UCSD-AML1 (cell line): Measurements from ENCODE around the gene RTEL1.
"Not testable (repeated sequence)": the region's sequence is repeated elsewhere in the genome, so short reads cannot be mapped to it uniquely, and the experiment has no call there.

Experiments used
- DNase-seq: peaks from one replicate; lab custom pipeline; 2025; ENCODE audit not compliant: unreplicated experiment; lab: John Stamatoyannopoulos, UW

Gene RTEL1

DNA sequence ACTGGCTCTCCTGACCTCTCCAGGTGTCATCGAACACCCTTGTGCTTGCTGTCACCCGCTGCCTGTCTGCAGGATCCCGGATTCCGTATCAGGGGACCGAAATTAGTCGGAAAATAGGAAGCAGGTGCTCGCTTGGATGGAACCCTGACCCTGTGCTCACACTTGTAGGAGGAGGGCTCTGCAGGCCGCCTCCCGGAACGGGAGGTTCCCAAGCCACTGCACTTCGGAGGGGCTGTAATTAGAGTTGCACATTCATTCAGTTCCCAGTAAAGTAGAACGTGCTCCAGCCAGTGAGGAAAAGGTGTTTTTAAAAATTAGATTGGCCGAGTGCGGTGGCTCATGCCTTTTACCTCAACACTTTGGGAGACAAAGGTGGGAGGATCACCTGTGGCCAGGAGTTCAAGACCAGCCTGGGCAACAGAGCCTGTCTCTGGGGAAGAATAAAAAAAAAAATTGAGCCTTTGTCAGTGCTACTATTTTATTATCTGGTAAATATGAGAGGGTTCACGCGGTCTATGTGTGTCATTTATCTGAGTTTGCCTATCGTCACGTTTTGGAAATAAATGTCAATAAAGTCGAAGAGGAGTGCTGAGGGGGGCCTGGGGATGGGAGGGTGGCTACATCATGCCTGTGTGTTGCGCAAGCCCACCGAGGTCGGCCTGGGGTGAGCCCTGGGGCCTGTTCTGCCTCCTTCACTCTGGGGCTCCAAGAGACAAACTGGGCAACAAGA is 29.7 kb upstream of the RTEL1 start:
- peak; percentile 80 for DNase-seq

DNA sequence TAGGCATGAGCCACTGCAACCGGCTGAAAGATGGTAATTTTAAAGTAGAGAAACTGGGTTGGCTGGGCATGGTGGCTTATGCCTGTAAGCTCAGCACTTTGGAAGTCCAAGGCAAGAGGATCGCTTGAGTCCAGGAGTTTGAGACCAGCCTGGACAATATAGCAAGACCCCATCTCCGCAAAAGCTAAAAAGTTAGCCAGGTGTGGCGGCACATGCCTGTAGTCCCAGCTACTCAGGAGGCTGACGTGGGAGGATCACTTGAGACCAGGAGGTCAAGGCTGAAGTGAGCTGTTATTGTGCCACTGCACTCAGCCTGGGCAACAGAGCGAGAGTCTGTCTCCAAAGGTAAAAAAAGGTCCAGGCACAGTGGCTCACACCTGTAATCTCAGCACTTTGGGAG is 27.2 kb upstream of the RTEL1 start:
- not testable (repeated sequence) for DNase-seq

DNA sequence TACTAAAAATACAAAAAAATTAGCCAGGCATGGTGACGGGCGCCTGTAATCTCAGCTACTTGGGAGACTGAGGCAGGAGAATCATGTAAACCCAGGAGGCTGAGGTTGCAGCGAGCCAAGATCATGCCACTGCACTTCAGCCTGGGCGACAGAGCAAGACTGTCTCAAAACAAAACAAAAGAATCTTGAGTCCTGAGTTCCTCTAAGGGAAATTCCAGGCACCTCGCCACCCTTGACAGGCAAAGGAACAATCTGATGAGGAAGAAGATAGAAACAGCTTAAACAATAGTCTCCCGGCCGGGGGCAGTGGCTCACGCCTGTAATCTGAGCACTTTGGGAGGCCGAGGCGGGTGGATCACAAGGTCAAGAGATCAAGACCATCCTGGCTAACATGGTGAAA is 26.7 kb upstream of the RTEL1 start:
- DNase-seq = not testable (repeated sequence)

DNA sequence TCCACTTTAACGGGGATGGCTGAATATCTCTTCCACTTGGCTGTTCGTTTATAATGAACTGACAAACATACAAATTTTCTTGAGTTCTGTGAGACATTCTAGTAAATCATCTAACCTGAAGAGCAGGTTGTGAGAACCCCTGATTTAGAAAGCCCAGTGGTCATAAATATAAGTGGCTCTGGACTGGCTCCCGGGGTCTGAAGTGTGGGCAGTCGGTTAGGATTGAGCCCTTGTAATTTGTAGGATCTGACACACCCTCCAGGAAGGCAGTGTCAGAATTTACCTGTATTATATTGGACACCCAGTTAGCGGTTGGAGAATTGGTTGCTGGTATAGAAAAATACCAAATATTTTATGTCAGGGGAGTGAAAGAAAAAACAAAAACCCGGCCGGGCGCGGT is 24.4 kb upstream of the RTEL1 start:
- DNase-seq = no peak

DNA sequence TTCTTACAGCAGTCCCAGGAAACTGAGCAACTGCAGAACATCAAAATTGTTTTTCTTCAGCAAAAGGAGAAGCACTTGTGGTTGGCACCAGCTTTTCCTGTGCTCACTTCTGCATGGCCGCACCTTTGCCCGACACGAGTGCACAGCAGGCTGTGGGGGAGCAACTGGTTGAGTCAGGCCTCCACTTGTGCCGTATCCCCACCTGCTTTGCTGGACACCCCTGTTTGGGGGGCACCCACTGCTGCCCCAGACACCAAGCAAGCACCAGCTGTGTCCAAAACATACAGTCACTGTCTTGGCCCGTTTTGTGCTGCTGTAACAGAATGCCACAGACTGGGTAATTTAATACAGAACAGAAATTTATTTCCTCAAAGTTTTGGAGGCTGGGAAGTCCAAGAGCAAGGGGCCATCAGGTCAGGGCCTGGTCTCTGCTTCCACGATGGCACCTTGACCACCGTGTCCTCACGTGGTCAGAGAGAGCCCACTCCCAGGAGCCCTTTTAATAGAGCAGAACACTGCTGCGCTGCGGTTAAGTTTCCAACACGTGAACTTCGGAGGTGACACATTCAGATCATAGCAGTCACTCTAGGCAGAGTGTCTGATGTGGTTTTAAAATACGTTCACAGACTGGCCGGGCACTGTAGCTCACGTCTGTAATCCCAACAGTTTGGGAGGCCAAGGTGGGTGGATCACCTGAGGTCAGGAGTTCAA is 22.5 kb upstream of the RTEL1 start:
- DNase-seq = peak; percentile 58

DNA sequence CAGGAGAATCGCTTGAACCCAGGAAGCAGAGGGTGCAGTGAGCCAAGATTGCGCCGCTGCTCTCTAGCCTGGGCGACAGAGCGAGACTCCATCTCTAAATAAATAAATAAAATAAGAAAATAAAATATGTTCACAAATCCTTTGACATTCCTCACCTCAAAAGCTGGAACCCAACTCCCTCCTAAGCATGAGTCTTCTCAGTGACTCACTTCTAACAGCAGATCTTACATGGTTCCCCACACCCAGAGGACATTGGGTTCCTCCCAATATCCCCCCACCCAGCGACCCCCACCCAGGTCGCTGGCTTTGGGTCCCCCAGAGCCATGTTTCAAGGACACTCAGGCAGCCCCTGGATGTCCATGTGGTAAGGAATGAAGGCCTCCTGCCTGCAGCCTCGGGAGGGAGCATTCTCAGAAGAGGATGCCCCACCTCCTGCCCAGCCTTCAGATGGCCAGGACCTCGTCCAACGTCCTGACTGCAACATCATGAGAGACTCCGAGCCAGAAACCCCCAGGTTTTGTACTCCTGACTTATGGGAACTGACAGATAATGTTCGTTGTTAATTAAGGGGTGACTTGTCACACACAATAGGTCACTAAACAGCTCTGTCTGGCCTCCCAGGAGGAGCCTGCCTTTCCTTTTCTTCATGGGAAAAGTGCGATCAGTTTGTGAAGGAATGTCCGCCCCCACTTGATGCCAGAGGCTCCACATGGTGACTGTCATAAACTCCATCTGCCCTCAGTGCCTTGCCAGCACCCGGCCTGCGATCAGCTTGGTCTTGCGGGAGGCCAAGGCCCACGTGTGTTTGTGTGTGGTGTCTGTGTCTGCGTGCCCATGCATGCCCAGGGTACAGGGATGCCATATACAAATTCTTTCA is 21.1 kb upstream of the RTEL1 start:
- no peak for DNase-seq

DNA sequence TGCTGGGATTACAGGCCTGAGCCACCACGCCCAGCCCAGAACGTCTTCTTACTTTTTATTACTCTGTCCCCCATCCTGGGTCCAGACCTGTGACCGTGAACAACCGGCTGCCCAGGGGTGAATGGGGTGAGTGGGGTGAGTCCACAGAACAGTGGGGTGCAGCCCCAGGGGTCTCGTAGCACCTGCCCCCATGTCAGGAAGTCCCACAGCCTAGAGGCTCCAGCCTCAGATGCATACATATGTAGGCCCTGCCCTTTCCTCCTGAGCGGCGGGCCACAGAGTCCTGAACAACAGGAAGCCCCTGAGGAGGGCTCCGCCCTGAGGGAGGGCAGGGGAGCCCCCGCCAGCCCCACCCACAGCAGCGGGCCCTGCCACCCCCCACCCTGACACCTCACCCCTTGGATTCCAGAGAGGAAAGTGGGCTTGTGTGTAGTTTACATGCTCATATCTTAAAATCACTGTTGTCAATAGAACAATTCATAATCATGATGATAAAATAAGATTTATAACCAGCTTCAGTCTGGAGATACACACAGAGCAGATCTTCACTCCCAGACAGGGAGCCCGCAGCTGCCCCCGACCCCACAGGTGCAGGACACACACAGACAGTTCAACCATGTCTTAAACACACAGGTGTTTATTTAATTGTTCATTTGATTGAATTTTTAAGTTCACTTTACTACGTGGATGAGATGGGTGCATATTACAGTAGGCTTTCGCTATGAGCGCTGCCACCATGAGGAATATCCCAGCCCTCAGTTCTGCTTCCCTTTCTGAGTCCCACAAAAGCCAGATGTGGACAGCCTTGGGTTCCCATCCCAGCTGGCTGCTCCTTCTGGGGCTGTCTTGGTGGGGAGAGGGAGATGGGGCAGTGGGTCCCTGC is 18.8 kb upstream of the RTEL1 start:
- peak; percentile 62 for DNase-seq

DNA sequence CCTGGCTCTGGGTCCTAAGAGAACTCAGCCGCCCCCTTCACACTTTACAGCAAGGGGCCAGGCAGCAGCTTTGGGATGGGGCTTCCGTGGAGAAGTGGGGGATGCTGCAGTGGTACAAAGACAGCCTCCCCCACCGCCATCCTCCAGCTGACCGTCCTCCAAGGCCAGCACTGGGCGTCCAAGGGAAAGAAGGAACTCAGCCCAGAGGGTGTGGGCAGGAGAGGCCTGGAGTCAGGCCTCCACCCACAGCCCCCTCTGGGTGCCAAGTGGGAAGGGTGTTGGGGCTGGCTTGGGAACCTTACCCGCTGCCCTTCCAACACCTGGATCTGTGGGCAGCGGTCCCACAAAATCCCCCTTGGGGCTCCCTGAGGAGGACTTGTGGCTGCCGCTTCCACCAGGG is 18.0 kb upstream of the RTEL1 start:
- DNase-seq = no peak

DNA sequence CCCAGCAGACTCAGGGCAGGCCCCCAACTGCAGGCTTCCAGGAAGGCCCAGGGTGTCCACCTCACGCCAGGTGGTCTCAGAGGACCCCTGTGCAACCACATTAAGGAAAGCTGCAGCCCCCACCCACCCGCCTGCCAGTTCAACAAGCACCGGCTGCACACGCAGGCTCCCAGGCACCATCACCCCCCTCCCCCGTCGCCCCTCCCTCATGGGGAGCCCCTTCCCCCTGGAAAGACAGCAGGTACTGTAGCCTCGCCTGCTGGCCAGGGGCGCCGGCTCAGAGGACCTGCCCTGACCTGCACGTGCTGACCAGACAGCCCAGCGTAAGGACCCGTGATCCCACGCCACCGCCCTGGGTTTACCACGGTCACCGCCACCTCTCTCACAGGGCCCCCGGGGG is 17.4 kb upstream of the RTEL1 start:
- DNase-seq = not testable (repeated sequence)

DNA sequence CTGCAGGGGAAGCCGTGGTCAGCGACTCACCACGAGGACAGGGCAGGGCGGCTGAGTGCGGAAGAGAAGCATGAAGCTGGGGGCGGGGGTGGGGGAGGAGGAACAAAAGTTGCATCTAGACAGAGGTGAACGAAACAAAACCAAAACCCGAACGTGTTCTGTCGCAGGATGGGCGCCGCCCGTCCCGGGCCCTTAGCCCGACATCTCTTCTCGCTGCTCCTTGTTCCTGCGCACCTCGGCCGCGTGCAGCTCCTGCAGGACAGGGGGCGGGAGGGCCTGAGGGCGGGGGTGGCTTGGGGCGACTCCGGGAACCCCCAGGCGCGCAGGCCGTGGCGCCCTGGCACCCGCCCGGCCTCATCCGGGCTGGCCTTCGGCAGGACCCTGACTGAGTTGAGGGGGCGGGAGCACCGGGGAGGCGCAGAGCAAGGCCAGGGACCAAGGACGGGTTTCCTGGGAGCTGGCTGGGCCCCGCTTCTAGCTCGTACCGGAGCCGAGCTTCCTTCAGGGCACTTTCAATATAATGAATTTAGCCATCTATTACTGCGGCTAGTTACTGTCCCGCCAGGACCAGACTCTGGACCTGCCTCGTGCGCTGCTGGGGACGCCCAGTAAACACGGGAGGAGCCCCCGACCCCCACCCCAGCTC is 16.8 kb upstream of the RTEL1 start:
- DNase-seq = no peak

DNA sequence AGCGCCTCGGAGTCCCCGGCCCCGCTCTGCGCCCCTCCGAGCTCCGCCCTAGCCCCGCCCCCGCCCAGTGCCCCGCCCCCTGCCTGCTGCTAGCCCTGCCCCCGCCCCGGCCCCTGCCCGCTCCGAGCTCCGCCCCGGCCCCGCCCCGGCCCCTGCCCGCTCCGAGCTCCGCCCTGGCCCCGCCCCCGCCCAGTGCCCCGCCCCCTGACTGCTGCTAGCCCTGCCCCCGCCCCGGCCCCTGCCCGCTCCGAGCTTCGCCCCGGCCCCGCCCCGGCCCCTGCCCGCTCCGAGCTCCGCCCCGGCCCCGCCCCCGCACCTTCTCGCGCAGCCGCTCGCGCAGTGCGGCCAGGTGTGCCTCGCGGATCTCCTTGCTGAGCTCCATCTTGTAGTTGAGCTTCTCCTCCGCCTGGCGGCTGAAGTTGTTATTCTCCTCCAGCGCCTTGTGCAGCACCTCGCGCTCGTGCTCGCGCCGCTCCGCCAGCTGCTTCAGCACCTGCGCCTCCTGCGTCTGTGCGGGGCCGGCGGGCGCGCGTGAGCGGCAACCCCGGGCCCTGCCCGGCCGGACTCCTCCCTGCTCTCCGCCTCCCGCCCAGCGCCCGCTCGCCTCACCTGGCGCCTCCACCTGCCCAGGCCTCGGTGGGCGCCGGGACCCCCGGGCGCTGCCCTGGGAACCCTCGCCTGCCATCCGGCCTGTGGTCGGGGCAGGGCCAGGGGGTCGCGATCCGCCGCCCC is 16.2 kb upstream of the RTEL1 start:
- peak; percentile 72 for DNase-seq

DNA sequence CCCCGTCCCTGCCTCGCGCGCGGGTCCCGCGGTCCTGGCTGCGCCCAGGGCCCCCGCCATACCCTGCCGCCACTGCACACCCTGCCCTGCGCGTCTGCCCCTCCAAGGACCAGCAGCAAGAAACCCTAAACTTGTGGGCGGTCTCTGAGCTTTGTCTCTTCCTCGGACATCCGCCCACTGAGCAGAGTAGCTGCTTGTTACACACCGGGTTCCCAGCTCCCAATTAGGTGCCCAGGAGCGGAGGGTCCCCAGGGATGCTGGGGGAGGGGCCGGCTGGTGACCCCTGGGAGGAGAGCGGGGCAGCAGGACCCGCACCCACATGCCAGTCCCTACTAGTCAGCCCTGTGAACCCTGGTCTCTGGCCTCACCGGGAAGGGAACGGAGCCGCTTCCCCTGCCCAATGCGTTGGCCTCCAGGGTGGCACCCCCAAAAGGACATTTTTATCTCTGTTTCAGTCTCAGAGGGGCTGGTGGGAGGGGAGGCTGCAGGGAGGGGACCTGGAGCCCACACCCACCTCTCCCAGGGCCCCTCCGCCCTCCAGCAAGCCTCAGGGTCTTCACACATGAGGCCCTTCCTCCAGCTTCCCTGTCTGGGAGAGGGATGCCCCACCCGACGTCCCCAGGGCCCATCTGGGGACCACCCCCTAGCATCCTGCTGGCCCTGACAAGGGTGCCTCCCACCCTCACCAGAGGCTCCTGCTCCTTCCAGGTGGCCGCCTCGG is 15.4 kb upstream of the RTEL1 start:
- no peak for DNase-seq

DNA sequence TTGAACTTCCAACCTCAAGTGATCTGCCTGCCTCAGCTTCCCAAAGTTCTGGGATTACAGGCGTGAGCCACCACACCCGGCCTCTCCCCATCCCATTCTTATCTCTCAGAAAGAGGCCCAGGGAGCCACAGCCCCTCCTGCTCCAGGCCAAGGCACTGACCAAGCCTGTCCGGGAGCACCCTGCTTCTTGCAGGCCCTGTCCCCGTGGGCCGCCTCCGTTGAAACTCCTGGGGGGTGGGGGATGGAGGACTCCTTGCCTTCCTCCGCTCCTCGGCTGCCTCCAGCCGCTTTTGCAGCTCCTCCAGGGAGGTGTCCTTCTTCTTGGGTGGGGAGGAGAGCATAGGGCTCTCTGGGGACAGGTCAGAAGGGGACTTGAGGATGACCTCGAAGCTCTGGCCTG is 14.6 kb upstream of the RTEL1 start:
- DNase-seq = no peak

DNA sequence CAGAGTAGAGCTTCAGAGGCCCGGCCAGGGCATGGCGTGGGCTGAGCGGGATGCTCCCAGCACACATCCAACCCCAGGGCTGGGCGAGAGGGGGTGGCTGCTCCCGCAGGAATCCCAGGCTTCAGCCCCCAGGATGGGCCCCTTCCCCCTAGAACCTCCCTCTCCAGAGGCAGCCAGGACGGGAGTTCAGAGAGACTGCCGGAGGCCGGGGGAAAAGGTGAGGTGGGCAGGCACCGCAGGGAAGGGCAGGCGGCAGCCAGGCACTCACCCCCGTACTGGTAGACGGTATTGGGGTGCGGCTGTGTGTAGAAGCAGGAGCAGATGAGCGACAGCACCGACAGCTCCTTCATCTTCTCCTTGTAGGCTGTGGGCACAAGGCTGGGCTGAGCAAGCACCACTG is 14.2 kb upstream of the RTEL1 start:
- DNase-seq = no peak

DNA sequence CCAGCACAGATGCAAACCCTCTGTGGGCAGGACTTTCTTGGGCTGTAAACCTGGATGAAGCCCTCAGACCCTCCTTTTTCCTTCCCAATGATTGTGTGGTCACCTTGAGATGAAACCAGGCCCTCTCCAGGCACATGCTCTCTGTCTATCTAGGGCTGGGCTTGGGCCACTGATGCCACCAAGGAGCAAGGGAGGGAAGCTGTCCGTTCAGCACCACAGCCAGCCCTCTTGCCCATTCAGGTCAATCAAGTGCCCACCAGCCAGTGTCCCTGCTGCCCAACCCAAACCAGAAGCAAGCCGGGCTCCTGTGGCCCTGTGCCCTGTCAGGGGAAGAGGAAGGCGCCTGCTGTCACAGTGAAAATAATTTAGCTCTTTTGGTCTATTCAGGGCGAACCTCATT is 12.9 kb upstream of the RTEL1 start:
- DNase-seq = no peak

DNA sequence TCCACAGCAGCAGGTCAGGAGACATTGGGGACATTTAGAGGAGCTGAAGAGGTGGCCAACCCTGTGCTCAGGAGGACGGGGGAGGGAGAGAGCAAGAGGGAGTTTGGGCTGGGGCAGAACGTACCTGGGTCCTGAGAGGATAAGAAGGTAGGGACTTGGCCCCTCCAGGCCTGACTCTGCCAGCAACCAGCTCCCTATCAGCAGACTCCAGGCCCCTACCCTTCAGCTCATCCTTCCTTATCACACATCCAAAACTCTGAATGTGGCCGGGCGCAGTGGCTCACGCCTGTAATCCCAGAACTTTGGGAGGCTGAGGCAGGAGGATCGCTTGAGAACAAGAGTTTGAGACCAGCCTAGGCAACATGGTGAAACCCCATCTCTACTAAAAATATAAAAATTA is 9.9 kb upstream of the RTEL1 start:
- no peak for DNase-seq

DNA sequence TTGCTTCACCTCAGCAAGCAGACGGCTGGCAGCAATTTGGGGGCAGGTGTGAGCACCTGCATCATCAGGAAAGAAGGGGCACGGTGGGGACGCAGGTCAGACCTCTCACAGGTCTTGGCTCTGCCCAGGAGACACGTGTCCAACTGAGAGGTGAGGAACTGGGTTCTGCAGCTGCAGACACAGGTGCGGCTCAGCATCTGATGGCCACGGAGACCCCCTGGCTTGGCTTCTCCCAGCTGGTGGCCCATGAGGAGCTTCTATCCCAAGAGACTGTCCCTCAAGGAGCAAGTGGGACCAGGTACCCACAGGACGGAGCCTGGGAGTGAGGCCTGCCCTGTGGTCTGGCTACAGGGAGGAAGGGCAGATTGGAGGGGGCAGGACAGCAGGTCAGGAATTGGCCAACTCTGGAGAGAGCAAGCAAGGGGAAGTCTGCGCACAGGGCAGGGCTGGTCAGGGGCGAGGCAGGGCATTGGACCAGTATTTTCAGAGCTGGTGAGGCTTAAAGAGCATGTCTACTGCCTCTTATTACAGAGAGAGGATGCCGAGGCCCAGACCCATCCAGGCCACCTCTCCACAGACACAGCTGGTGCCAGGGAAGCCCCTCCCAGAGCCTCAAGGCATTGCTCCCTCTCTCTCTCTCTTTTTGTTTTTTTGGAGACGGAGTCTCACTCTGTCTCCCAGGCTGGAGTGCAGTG is 9.1 kb upstream of the RTEL1 start:
- no peak for DNase-seq

DNA sequence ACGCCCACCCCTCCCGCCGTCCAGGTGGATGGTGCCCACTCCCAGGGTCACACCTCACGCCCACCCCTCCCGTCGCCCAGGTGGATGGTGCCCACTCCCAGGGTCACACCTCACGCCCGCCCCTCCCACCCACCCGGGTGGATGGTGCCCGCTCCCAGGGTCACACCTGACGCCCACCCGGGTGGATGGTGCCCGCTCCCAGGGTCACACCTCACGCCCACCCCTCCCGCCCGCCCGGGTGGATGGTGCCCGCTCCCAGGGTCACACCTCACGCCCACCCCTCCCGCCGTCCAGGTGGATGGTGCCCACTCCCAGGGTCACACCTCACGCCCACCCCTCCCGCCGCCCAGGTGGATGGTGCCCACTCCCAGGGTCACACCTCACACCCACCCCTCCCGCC is 7.6 kb upstream of the RTEL1 start:
- not testable (repeated sequence) for DNase-seq

DNA sequence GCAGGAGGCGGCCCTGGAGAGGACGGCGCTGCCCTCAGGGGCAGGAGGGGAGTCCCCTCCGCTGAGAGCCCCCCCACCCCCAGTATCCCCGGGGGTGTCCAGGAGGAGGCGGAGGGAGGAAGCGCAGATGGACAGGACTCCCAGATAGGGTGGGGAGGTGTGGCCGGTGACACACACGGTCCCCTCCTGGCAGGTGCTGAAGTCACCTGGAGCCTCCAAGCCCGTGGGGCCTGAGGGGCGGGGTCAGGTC is 6.2 kb upstream of the RTEL1 start:
- no peak for DNase-seq
